Activated naive CD4-positive, alpha-beta T cell treated with Interleukin-2 at 50 U/mL for 16 hours (primary cell): ENCODE results near the gene SLC7A9.
"Not testable (repeated sequence)": the region's sequence is repeated elsewhere in the genome, so short reads cannot be mapped to it uniquely, and the experiment has no call there.

ENCODE experiments used
- DNase-seq: peaks from one replicate; pipeline ENCODE4 v3.0.0-alpha.2; 2020

Gene SLC7A9

GRCh38 chr19:32824191-32824751 is 45.3 kb downstream of the SLC7A9 start:
- no peak for DNase-seq

- no peak for DNase-seq
Measured at GRCh38 chr19:32823747-32824102, 45.8 kb downstream of the SLC7A9 start.

GRCh38 chr19:32822916-32823746 is 46.4 kb downstream of the SLC7A9 start:
- no peak for DNase-seq

- no peak for DNase-seq
Measured at GRCh38 chr19:32819419-32820400, 49.9 kb downstream of the SLC7A9 start.

DNA sequence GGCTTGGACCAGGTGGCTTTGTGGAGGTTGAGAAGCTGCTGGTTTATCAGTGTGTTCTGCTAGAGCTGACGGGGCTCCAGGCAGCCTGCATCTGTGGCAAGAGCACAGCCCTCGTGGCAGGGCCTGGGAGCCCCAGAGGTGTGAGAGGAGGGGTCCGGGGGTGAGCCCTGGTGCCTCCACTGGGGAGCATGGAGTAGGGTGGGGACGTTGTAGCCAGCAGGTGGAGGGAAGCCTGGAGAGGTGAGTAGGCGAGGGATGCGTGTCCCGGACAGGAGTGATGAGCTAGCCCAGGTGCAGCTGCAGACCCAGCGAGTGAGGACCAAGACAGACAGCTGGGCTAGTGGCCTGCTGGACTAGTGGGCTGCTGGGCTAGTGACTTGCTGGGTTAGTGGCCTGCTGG is 51.0 kb downstream of the SLC7A9 start:
- DNase-seq, result no peak

GRCh38 chr19:32817569-32818476 is 51.7 kb downstream of the SLC7A9 start:
- DNase-seq, result no peak

DNA sequence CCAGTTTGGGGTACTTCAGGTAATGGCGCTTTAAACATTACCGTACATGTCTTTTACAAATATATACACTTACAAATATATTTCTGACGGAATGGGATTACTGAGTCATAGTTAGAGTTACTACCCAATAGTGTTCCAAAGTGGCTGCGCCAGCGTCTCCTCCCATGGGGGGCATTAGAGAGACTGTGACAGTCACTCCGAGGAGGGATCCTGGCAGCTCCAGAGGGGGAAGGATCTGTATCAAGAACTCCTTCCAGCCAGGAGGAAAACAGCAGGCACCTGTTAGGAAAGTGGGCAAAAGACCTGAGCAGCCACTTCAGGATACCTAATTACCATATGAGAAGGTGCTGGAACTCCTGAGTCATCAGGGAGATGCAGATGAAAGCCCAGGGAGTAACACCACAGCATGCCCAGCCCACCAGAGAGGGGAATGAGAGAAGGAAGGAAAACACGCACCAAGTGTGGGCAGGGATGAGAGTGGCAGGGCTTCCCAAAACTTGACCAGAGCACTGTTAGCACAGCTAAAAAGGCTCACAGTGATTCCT is 52.9 kb downstream of the SLC7A9 start:
- DNase-seq, result no peak

- DNase-seq, result no peak
Measured at GRCh38 chr19:32814624-32815023, 54.9 kb downstream of the SLC7A9 start.

GRCh38 chr19:32813862-32814425 is 55.6 kb downstream of the SLC7A9 start:
- no peak for DNase-seq

DNA sequence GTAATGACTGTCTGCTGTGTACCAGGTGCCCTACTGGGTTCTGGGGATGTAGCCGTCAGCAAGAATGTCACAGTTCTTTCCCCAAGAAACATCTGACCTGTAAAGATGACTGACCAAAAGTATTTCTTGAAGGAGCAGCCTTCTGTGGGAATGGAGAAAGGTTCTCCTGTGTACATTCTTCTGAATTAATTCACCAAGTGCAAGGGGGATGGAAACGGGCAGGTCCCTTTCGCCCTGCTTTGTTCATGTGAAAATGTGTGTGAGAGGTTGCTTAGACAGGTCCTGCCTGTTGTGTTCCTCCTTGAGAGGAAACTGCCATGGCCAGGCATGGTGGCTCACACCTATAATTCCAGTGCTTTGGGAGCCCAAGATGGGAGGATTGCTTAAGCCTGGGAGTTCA is 57.0 kb downstream of the SLC7A9 start:
- DNase-seq, result no peak

- DNase-seq, result no peak
Measured at GRCh38 chr19:32812036-32812435, 57.5 kb downstream of the SLC7A9 start.

- DNase-seq, result no peak
Measured at GRCh38 chr19:32811151-32811550, 58.4 kb downstream of the SLC7A9 start.

GRCh38 chr19:32810452-32810851 is 59.1 kb downstream of the SLC7A9 start:
- no peak for DNase-seq

DNA sequence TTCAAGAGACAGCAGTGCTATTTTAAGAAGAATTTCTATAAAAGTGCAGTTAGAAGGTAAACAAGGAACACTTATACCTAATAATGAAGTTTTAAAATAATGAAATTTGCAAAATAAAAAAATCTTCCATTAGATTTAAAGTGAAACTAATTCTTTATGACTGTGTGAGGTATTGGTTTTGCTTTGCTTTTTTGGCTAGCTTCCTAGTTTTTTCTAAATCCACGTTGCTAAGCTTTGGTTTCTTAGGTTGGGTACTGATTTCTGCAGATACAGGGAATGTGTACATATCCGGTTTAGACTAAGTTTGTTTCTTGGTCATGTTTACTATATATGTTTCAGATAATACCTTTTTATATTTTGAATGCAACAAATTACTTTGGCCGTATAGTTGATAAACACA is 59.8 kb downstream of the SLC7A9 start:
- DNase-seq, result no peak

GRCh38 chr19:32809254-32809653 is 60.3 kb downstream of the SLC7A9 start:
- DNase-seq, result no peak

DNA sequence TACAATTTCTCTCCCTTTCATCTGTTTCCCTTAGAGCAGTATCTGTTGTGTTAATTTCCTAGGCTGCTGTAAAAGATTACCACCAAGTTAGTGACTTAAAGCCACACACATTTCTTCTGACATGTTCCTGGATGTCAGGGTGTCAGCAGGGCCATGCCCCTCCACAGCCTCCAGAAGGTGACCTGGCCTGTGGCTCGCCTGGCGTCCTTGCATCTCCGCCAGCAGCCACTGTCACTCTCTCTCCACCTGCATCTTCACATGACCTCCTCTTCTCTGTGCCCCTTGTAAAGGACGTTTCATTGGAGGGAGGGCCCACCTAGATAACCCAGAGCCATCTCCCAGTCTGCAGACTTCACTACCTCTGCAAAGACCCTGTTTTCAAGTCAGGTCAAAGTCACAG is 61.3 kb downstream of the SLC7A9 start:
- DNase-seq, result no peak

DNA sequence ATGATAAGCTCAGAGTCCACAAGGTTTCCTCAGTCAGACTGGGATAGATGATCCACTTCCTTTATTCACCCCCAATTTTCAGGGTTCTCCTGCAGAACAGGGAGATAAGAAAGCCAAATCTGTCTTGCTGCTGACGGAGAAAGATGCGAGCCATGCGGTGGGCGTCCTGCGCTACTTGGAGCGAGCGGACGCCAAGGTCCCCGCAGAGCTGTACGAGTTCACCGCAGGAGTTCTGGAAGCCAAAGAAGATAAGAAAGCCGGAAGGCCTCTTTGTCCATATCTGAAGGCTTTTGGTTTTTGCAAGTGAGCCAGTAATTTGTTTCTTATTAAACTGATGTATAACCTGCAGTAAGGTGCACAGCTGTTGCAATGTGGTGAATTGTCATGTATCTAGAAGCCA is 66.7 kb downstream of the SLC7A9 start:
- DNase-seq, result no peak

GRCh38 chr19:32800754-32801153 is 68.8 kb downstream of the SLC7A9 start:
- no peak for DNase-seq

- DNase-seq, result no peak
Measured at GRCh38 chr19:32800191-32800590, 69.4 kb downstream of the SLC7A9 start.

DNA sequence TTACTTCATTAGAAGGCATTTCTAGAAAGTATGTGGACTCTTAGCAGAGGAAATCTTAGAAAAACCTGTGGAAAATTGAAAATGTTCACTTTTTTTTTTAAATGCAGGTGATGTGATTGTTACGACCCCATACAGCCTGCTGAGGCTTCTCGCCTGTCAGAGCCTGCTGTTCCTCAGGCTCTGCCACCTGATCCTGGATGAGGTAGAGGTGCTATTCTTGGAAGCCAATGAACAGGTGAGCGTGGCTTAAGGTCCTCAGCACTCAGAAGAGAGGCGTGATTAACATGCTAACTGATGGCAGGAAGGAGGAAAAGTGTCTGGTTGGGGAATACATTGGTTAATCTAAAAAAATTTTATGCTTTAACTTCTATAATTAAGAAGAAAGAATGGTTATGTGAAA is 71.4 kb downstream of the SLC7A9 start:
- no peak for DNase-seq

DNA sequence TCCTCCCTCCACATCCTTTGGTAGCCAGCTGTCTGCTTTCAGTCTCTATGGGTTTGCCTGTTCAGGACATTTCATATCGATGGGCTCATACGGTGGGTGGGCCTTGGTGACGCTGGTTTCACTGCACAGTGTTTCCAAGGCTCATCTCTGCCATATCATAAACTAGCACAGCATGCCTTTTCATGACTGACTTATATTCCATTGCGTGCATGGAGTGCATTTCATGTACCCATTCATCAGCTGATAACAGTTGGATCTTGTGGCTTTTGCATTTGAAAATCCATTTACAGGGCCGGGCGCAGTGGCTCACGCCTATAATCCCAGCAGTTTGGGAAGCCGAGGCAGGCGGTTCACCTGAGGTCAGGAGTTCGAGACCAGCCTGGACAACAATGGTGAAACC is 80.1 kb downstream of the SLC7A9 start:
- no peak for DNase-seq

DNA sequence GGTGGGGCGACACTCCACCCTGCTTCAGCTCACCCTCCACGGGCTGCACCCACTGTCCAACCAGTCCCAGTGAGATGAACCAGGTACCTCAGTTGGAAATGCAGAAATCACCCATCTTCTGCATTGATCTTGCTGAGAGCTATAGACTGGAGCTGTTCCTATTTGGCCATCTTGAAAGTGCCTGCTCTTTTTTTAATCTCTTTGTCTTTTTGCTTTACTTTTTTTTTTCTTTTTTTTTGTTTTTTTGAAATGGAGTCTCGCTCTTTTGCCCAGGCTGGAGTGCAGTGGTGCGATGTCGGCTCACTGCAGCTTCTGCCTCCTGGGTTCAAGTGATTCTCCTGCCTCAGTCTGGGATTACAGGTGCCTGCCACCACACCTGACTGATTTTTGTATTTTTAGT is 81.7 kb downstream of the SLC7A9 start:
- DNase-seq, result not testable (repeated sequence)
